Activated CD8-positive, alpha-beta T cell treated with anti-CD3 and anti-CD28 coated beads, Interleukin-2, amount 10 ng/mL, durations not matched to agents 7 days and 5 days (primary cell): ENCODE measurements around the gene UCHL5. TPM values are rescaled to one million over a fixed set of nuclear protein-coding genes. Genes with fewer than 3 reads are reported as not detected.

Source experiments
- ATAC-seq: fragments of 150-1000 bp; cut with Tn5 transposase; one replicate; pipeline ENCODE4 v1.10.0; 2021; ENCODE audit warnings: moderate library complexity
- CTCF ChIA-PET: fragments of 350-600 bp; sonication (Branson Sonifier 250); formaldehyde crosslinking; loops from one replicate; lab custom pipeline; 2021; ENCODE audit warnings: antibody characterized with exemption; lab: Charles Lee
- POLR2A ChIA-PET: fragments of 350-600 bp; sonication (Branson Sonifier 250); formaldehyde crosslinking; loops from one replicate; lab custom pipeline; 2021; ENCODE audit warnings: antibody characterized with exemption; lab: Charles Lee
- DNase-seq: peaks from one replicate; pipeline ENCODE4 v3.0.0-alpha.2; 2020
- H3K27ac Mint-ChIP-seq: one replicate; pipeline ENCODE4 v1.8.0; 2021; ENCODE audit warnings: mild to moderate bottlenecking, mixed read lengths
- H3K27me3 Mint-ChIP-seq: one replicate; pipeline ENCODE4 v1.8.0; 2021; ENCODE audit warnings: low read depth, mixed read lengths
- H3K36me3 Mint-ChIP-seq: one replicate; pipeline ENCODE4 v1.8.0; 2021; ENCODE audit warnings: low read depth, mixed read lengths
- H3K4me1 Mint-ChIP-seq: one replicate; pipeline ENCODE4 v1.8.0; 2021; ENCODE audit warnings: low read depth, mixed read lengths
- H3K4me3 Mint-ChIP-seq: one replicate; pipeline ENCODE4 v1.8.0; 2021; ENCODE audit warnings: mild to moderate bottlenecking, mixed read lengths
- H3K9me3 Mint-ChIP-seq: one replicate; pipeline ENCODE4 v1.8.0; 2022; ENCODE audit warnings: mixed read lengths; ENCODE audit not compliant: insufficient read depth
- total RNA-seq, 2 experiments: library from RNA; stranded (reverse); gene quantifications; one replicate each; pipeline ENCODE4 v1.2.3, GENCODE V29; 2021

The UCHL5 gene
- total RNA-seq, 2 experiments from 2014 or later, result 61.1 to 64.4 TPM

DNA sequence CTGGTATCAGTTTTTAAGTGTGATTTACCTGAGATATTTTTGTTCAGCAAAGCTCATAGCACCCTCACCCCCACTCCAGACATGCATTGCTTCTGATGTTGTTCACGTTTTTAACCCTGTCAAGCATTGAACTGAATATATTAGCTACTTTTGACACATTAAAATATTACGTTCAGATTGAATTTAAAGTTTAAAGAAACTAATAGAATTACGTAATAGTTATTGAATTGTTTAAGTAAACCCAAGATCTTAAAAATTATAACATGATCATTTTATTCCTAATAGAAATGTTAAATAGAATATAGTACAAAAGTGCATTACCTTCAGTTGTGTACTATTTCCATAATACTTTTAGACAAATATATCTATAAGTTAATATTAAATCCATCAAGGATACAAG is 27.2 kb upstream of the UCHL5 start:
- H3K4me3 Mint-ChIP-seq, result no peak overlapping the region
- ChIA-PET POLR2A (interaction anchor here (1.0 kb wide), 1 partner anchor 27 kb away, joined by 3 read pairs; the partner anchor contains the start of gene UCHL5), CTCF (interaction anchor here (1.5 kb wide), 1 partner anchor 17 kb away, joined by 3 read pairs; no protein-coding TSS in a partner anchor)
- H3K27ac Mint-ChIP-seq, result no peak overlapping the region
- H3K4me1 Mint-ChIP-seq, result no peaks in the 10 kb centered on the region
- DNase-seq (no peak), ATAC-seq (no peak)
- no peaks in the 10 kb centered on the region for H3K9me3 Mint-ChIP-seq
- H3K36me3 Mint-ChIP-seq, result peaks cover 26% of the 10 kb centered on the region
- H3K27me3 Mint-ChIP-seq, result no peaks in the 10 kb centered on the region

DNA sequence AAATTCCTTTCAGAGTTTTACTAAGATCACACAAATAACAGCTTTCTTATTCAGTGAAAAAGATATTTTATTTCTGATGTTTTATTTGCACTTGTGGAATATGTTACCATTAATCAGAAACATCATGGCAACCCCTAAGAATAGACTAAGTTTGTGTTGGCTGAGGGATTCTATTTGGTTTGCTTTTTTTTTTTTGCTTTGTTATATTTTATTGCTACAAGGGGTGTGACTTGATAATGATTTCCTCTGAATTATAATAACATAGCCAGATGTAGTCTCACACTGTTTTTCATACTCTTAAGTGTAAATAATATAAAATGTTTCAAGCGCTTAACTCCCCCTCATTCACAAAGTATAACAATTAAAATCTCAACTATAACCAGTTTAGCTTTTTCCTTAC is 26.1 kb upstream of the UCHL5 start:
- H3K4me3 Mint-ChIP-seq, result no peak overlapping the region
- no peaks in the 10 kb centered on the region for H3K4me1 Mint-ChIP-seq
- no peak overlapping the region for H3K27ac Mint-ChIP-seq
- ChIA-PET POLR2A (no interaction called here), CTCF (interaction anchor here (1.5 kb wide), 1 partner anchor 15 kb away, joined by 3 read pairs; no protein-coding TSS in a partner anchor)
- H3K9me3 Mint-ChIP-seq, result no peaks in the 10 kb centered on the region
- H3K27me3 Mint-ChIP-seq, result no peaks in the 10 kb centered on the region
- DNase-seq (no peak), ATAC-seq (no peak)
- peaks cover 29% of the 10 kb centered on the region for H3K36me3 Mint-ChIP-seq

DNA sequence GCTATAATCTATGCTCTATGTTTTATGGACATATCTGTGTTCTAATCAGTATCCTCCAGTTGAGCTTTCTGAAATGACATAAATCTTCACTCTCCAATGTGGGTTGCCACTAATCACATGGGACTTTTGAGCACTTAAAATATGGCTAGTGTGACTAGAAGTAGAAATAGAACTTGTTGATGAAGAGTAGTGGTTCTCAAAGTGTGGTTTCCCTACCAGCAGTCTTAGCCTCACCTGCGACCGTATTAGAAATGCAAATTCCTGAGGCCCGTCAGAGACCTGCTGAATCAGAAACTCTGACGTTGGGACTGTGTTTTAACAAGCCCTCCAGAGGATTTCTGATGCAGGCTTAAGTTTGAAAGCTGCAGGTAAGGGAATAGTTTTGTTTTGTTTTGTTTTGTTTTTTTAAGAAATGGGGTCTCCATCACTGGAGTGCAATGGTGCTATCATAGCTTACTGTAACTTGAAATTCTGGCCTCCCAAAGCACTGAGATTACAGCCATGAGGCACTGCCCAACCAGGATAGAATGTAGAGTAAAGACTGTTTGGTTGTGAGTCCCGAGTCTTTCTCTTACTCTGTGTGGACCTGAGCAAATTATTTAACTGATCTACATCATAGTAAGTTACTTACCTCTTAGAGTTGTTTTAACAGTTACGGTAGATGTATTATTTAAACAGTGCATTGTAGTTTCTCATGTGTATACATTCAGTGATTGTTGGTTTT is 24.4 kb upstream of the UCHL5 start:
- peaks cover 3% of the 10 kb centered on the region for H3K9me3 Mint-ChIP-seq
- ChIA-PET CTCF (no interaction called here), POLR2A (interaction anchor here (0.6 kb wide), 1 partner anchor 177 kb away, joined by 3 read pairs; no protein-coding TSS in a partner anchor)
- H3K4me3 Mint-ChIP-seq, result no peak overlapping the region
- no peaks in the 10 kb centered on the region for H3K4me1 Mint-ChIP-seq
- ATAC-seq (no peak), DNase-seq (no peak)
- no peaks in the 10 kb centered on the region for H3K27me3 Mint-ChIP-seq
- peaks cover 42% of the 10 kb centered on the region for H3K36me3 Mint-ChIP-seq
- H3K27ac Mint-ChIP-seq, result no peak overlapping the region

DNA sequence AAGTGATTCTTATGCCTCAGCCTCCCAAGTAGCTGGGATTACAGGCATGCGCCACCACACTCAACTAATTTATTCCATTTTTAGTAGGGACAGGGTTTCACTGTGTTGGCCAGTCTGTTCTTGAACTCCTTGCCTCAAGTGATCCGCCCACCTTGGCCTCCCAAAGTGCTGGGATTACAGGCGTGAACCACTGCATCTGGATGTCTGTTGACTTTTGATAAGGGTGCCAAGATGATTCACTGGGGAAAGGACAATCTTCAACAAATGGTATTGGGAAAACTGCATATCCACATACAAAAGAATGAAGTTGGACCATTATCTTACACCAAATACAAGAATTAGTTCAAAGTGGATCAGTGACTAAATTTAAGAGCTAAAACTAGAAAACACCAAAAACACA is 20.0 kb upstream of the UCHL5 start:
- no peaks in the 10 kb centered on the region for H3K4me1 Mint-ChIP-seq
- no peak for ATAC-seq
- H3K9me3 Mint-ChIP-seq, result peaks cover 8% of the 10 kb centered on the region
- H3K36me3 Mint-ChIP-seq, result peaks cover 61% of the 10 kb centered on the region
- H3K27ac Mint-ChIP-seq, result no peak overlapping the region
- no peaks in the 10 kb centered on the region for H3K27me3 Mint-ChIP-seq
- CTCF ChIA-PET, result no interaction called here
- H3K4me3 Mint-ChIP-seq, result no peak overlapping the region
- no peak for DNase-seq
- POLR2A ChIA-PET, result no interaction called here

DNA sequence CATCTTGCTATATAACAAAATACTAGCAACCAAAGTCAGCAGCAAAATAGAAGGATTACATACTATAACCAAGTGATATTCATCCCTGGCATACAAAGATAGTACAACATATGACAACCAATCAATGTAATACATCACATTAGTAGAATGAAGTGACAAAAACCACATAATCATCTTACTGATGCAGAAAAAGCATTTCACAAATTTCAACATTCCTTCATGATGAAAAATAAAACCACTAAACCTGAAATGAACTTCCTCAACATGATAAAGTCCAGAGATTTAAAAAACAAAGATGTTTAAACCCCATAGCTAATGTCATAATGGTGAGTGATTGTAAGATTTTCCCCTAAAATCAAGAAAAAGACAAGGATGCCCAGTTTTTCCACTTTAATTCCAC is 18.8 kb upstream of the UCHL5 start:
- ChIA-PET POLR2A (no interaction called here), CTCF (no interaction called here)
- DNase-seq (no peak), ATAC-seq (no peak)
- no peak overlapping the region for H3K27ac Mint-ChIP-seq
- H3K4me1 Mint-ChIP-seq, result no peaks in the 10 kb centered on the region
- peaks cover 8% of the 10 kb centered on the region for H3K9me3 Mint-ChIP-seq
- peaks cover 58% of the 10 kb centered on the region for H3K36me3 Mint-ChIP-seq
- H3K4me3 Mint-ChIP-seq, result no peak overlapping the region
- H3K27me3 Mint-ChIP-seq, result no peaks in the 10 kb centered on the region

DNA sequence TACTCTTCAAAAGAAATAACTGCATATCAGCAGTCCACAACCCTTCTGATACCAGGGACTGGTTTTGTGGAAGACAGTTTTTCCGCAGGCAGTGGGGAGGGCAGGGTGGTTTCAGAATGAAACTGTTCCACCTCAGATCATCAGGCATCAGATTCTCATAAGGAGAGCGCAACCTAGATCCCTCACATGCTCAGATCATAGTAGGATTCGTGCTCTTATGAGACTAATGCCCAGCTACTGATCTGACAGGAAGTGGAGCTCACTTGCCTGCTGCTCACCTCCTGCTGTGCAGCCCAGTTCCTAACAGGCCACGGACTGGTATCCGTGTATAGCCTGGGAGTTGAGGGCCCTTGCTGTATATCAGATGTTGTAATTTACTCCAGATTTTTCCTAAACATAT is 11.8 kb upstream of the UCHL5 start:
- peak; percentile 67 for ATAC-seq
- no peak for DNase-seq
- peaks cover 28% of the 10 kb centered on the region for H3K36me3 Mint-ChIP-seq
- H3K9me3 Mint-ChIP-seq, result no peaks in the 10 kb centered on the region
- peak overlapping the region; percentile 19 for H3K4me3 Mint-ChIP-seq
- peak overlapping the region; percentile 80 for H3K27ac Mint-ChIP-seq
- ChIA-PET POLR2A (interaction anchor here (0.6 to 2.7 kb wide), 2 partner anchors 12 to 1271 kb away, joined by 3 to 11 read pairs; partner anchors contain the start of genes RO60 and UCHL5), CTCF (interaction anchor here (0.6 to 2.4 kb wide), 3 partner anchors 12 to 264 kb away, joined by 3 to 10 read pairs (median 5); partner anchors contain the start of genes RO60 and UCHL5)
- H3K27me3 Mint-ChIP-seq, result no peaks in the 10 kb centered on the region
- H3K4me1 Mint-ChIP-seq, result peaks cover 22% of the 10 kb centered on the region

DNA sequence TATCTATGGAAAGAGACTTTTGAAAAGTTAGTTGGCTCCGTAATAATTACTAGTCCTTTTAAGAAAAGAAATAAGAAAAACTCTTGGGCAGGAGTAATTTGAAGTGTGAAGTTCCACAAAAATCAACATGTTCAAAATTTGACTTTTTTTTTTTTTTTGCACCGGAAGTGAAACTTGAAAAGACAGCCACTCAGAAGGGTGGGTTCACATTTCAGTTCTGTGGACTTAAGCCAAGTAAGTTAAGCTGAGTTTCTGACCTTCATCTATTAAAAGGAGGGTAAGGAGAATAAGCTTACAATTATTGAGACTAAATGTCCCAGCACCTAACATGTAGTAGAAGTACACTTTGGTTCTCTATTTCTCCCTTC is 11.2 kb upstream of the UCHL5 start:
- no peak for DNase-seq
- Mint-ChIP-seq H3K36me3 (peaks cover 24% of the 10 kb centered on the region), H3K27me3 (no peaks in the 10 kb centered on the region), H3K9me3 (no peaks in the 10 kb centered on the region), H3K27ac (peak overlapping the region; percentile 65), H3K4me3 (peak overlapping the region; percentile 30), H3K4me1 (peaks cover 22% of the 10 kb centered on the region)
- POLR2A ChIA-PET, result interaction anchor here (2.7 kb wide), 1 partner anchor 12 kb away, joined by 11 read pairs; the partner anchor contains the start of genes RO60 and UCHL5
- CTCF ChIA-PET, result interaction anchor here (0.6 to 2.4 kb wide), 4 partner anchors 12 to 264 kb away, joined by 3 to 10 read pairs (median 4); partner anchors contain the start of genes RO60 and UCHL5
- peak; percentile 47 for ATAC-seq

DNA sequence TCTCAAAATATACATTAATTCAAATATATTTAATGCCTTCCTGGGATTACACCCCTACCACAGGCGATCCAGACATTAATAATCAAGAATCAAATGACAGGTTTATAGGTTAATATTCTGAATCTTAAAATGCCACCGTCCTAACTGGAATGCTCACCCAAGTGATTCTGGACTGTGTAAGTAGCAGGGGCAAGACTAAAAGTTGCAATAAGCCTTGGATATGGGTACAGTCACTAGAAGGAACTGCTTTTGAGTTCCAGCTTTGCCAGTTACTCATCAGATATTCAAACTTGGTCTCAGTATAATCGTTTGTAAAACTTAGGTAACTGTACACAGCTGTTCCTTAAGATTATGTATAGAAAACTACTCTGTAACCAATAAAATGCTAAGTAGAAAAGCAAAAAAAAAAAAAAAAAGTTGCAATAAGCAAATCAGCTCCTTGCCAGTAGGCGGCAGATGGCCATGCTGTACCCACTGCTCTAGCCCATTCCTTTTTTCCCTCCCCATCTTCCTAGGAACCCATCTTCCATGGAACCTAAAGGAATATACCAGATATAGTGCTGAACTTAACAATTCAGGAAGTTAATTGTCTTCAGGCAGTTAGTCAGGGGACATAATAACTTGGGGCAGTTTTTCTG is 10.7 kb upstream of the UCHL5 start:
- Mint-ChIP-seq H3K9me3 (no peaks in the 10 kb centered on the region), H3K27me3 (no peaks in the 10 kb centered on the region), H3K4me1 (peaks cover 22% of the 10 kb centered on the region), H3K4me3 (peak overlapping the region; percentile 30), H3K36me3 (peaks cover 22% of the 10 kb centered on the region), H3K27ac (peak overlapping the region; percentile 65)
- POLR2A ChIA-PET, result interaction anchor here (2.7 kb wide), 1 partner anchor 11 kb away, joined by 11 read pairs; the partner anchor contains the start of genes RO60 and UCHL5
- ATAC-seq (peak; percentile 34), DNase-seq (no peak)
- CTCF ChIA-PET, result interaction anchor here (0.6 to 2.4 kb wide), 4 partner anchors 11 to 53 kb away, joined by 3 to 10 read pairs (median 4); partner anchors contain the start of genes RO60 and UCHL5

DNA sequence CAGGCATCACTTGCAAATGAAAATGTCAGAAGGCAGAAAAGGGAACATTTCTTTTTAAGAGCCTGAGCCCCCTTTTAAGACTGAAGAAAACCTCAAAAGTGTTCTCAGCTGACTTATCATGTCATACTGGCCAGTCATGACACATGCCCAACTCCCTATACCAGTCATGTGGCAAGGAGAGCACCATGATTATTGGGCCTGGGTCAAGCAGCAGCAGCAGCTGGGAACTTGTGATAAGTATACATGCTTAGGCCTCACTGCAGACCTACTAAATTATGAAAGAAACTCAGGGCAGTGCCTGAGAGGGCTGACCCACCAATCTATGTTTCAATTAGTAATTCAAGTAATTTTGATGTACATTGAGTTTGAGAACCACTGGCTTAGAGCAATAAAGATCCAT is 8.9 kb upstream of the UCHL5 start:
- DNase-seq, result no peak
- no peak for ATAC-seq
- POLR2A ChIA-PET, result interaction anchor here (0.9 kb wide), 1 partner anchor 9 kb away, joined by 3 read pairs; the partner anchor contains the start of genes RO60 and UCHL5
- no peaks in the 10 kb centered on the region for H3K9me3 Mint-ChIP-seq
- H3K4me3 Mint-ChIP-seq, result no peak overlapping the region
- peaks cover 19% of the 10 kb centered on the region for H3K36me3 Mint-ChIP-seq
- peaks cover 33% of the 10 kb centered on the region for H3K4me1 Mint-ChIP-seq
- CTCF ChIA-PET, result no interaction called here
- H3K27me3 Mint-ChIP-seq, result no peaks in the 10 kb centered on the region
- no peak overlapping the region for H3K27ac Mint-ChIP-seq

DNA sequence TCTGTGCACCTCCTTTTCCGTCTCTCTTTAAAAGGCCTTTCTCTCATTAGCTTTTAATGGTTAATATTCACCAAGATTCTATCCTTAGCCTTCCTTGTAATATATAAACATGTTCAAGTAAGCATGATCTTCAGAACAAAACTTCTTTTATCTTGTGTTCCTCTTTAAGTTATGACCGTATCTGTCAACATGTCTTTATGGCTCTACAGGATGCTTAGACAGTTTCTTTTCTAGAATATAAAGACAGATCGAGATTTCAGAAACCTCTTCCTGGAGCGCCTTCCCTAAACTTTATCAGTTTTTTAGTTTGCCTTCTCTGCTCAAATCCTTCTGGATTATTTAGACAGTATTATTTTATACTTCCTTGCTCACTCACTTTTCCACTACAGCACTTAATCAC is 7.4 kb upstream of the UCHL5 start:
- Mint-ChIP-seq H3K27ac (no peak overlapping the region), H3K36me3 (peaks cover 15% of the 10 kb centered on the region), H3K27me3 (no peaks in the 10 kb centered on the region), H3K9me3 (no peaks in the 10 kb centered on the region), H3K4me3 (no peak overlapping the region), H3K4me1 (peaks cover 38% of the 10 kb centered on the region)
- ATAC-seq (no peak), DNase-seq (no peak)
- CTCF ChIA-PET, result interaction anchor here (0.6 kb wide), 1 partner anchor 315 kb away, joined by 3 read pairs; no protein-coding TSS in a partner anchor
- POLR2A ChIA-PET, result no interaction called here

DNA sequence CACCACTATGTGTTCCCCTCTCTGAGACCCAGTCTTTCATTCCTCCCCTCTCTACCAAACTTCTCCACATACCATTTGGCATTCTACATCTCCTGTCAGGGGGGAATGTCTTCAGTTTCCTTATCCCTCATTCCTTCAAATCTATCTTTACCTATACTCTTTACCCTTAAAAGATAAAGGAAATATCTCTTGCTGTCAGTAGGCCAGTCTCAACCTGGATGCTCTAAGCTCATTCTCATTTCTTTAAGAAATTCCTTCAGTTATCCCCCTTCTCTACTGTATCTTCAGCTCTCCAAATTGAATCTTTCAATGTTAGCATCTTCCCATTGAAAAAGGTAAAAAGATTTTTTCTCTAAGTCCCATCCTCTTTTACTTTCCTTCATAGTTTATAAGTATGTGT is 6.8 kb upstream of the UCHL5 start:
- H3K9me3 Mint-ChIP-seq, result no peaks in the 10 kb centered on the region
- DNase-seq, result no peak
- ATAC-seq, result no peak
- peaks cover 15% of the 10 kb centered on the region for H3K36me3 Mint-ChIP-seq
- H3K27me3 Mint-ChIP-seq, result no peaks in the 10 kb centered on the region
- CTCF ChIA-PET, result no interaction called here
- no peak overlapping the region for H3K27ac Mint-ChIP-seq
- POLR2A ChIA-PET, result no interaction called here
- peaks cover 40% of the 10 kb centered on the region for H3K4me1 Mint-ChIP-seq
- no peak overlapping the region for H3K4me3 Mint-ChIP-seq
